ENCODE results near the gene LOC101059915.
"Not testable (repeated sequence)": the region's sequence is repeated elsewhere in the genome, so short reads cannot be mapped to it uniquely, and the experiment has no call there.

Gene LOC101059915

DNA sequence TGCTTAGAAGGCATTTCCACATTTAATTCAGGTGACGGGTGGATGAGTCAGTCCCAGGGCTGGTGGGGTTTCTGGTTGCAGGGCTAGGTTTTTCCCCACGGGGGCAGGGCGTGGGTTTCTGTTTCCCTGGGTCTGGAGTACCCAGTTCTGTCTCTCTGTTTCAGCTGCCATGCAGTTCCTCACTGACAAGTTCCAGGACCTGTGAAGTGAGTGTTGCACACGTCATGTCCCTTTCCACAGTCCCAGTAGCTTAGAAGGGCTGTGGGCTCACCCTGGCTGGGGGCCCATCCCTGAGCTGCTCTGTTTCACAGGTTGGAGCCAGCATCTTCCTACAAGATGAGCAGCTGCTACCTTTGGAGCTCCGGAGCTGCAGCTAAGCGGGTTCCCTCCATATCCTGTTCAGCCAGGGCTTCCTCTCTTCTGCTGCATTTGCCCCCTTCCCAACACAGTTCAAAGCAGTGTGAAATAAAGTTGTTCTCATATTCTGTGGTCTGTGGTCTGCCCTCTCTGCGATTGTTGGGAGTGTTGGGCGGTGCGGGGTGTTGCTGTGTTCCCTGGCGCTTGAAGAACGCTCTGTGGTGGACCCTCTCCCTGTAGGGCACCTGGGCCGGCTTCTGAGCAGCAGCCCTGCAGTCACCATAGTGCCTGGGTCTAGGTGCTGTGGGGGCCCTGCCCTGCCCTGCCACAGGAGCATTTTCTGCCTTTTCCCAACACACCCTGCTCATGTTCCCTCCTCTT lies 3.9 kb downstream of the LOC101059915 start:
- TF ChIP-seq, protein P1, sequence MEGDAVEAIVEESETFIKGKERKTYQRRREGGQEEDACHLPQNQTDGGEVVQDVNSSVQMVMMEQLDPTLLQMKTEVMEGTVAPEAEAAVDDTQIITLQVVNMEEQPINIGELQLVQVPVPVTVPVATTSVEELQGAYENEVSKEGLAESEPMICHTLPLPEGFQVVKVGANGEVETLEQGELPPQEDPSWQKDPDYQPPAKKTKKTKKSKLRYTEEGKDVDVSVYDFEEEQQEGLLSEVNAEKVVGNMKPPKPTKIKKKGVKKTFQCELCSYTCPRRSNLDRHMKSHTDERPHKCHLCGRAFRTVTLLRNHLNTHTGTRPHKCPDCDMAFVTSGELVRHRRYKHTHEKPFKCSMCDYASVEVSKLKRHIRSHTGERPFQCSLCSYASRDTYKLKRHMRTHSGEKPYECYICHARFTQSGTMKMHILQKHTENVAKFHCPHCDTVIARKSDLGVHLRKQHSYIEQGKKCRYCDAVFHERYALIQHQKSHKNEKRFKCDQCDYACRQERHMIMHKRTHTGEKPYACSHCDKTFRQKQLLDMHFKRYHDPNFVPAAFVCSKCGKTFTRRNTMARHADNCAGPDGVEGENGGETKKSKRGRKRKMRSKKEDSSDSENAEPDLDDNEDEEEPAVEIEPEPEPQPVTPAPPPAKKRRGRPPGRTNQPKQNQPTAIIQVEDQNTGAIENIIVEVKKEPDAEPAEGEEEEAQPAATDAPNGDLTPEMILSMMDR (conservative IDR thresholded peaks at IDR 0.05; ENCODE audit: control insufficient read depth, insufficient read depth, low read depth, low read length), result no peak
- H3K4me3 ChIP-seq (ENCODE audit: control insufficient read depth, low read depth, low read length), result no peak overlapping the region
- no peak for DNase-seq (ENCODE audit: low read depth)

DNA sequence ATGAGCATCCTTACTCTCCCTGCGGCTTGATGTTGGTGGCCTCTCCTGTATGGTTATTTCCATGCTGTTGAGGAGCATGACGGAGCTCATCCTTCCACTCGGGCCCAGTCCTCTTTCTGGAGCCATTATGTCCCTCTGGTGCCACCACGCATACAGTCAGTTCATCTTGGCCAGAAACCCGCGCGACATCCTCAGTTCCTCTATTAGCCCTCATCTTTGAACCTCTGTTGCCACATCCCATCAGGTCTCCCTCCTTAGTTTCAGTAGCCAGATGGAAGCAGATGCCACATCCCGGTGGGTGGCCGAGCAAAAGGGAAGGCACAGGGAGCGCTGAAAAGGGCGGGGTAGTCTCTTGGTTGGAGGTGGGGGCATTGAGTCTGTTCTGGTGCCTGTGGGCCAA lies 4.6 kb downstream of the LOC101059915 start:
- TF ChIP-seq, protein P1 (conservative IDR thresholded peaks at IDR 0.05; ENCODE audit: control insufficient read depth, insufficient read depth, low read depth, low read length), result no peak
- no peak for DNase-seq (ENCODE audit: low read depth)

GRCh38 chrX:71675636-71676035 lies 8.3 kb downstream of the LOC101059915 start:
- not testable (repeated sequence) for H3K4me3 ChIP-seq (ENCODE audit: control insufficient read depth, low read depth, low read length); DNase-seq (ENCODE audit: low read depth)

More for the DNA sequence above, 4.6 kb downstream of the LOC101059915 start:
- no peak overlapping the region for H3K4me3 ChIP-seq (ENCODE audit: control insufficient read depth, low read depth, low read length)

DNA sequence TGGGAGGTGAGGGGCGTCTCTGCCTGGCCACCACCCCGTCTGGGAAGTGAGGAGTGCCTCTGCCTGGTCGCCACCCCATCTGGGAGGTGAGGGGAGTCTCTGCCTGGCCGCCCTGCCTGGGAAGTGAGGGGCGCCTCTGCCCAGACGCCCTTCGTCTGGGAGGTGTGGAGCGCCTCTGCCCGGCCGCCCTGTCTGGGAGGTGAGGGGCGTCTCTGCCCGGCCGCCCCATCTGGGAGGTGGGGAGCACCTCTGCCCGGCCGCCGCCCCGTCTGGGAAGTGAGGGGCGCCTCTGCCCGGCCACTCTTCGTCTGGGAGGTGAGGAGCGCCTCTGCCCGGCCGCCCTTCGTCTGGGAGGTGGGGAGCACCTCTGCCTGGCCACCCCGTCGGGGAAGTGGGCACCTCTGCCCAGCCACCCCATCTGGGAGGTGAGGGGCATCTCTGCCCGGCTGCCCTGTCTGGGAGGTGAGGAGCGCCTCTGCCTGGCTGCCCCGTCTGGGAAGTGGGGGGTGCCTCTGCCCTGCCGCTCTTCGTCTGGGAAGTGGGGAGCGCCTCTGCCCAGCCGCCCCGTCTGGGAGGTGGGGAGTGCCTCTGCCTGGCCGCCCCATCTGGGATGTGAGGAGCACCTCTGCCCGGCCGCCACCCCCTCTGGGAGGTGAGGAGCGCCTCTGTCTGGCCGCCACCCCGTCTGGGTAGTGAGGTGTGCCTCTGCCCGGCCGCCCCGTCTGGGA lies 8.9 kb downstream of the LOC101059915 start:
- H3K4me3 ChIP-seq (ENCODE audit: control insufficient read depth, low read depth, low read length); DNase-seq (ENCODE audit: low read depth): not testable (repeated sequence)

DNA sequence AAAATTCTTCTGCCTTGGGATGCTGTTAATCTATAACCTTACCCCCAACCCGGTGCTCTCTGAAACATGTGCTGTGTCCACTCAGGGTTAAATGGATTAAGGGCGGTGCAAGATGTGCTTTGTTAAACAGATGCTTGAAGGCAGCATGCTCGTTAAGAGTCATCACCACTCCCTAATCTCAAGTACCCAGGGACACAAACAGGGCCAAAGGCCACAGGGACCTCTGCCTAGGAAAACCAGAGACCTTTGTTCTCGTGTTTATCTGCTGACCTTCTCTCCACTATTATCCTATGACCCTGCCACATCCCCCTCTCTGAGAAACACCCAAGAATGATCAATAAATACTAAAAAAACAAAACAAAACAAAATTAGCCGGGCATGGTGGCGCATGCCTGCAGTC lies 9.8 kb downstream of the LOC101059915 start:
- not testable (repeated sequence) for DNase-seq (ENCODE audit: low read depth); H3K4me3 ChIP-seq (ENCODE audit: control insufficient read depth, low read depth, low read length)

DNA sequence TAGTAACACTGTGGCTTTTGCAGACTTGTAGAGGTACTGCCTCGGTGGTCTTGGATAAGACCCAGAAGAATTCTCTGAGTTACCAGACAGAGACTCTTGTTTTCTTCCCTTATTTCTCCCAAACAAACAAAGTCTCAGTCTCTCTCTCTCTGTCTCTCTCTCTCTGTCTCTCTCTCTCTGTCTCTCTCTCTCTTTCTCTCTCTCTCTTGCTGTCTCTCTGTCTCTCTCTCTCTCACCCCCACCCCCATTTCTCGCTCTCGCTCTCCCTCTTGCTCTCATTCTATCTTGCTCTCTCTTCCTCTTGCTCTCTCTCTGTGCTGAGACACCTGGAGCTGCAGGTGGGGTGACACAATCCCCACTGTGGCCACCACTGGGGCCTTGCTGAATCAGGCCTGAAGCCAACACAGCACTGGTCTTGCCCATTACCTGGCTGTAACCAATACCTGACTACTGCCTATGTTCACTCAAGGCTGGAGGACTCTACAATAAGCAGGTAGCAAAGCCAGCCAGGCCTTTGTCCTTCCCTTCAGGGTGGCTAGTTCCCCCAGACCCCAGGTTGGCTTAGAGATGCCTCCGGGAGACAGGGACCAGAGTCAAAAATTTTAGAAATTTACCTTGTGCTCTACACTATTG lies 12.3 kb downstream of the LOC101059915 start:
- no peak for DNase-seq (ENCODE audit: low read depth)
- no peak overlapping the region for H3K4me3 ChIP-seq (ENCODE audit: control insufficient read depth, low read depth, low read length)
- TF ChIP-seq, protein P1 (conservative IDR thresholded peaks at IDR 0.05; ENCODE audit: control insufficient read depth, insufficient read depth, low read depth, low read length), result no peak

- not testable (repeated sequence) for H3K4me3 ChIP-seq (ENCODE audit: control insufficient read depth, low read depth, low read length); DNase-seq (ENCODE audit: low read depth)
Observed at GRCh38 chrX:71696641-71697465, 29.5 kb downstream of the LOC101059915 start.

- not testable (repeated sequence) for H3K4me3 ChIP-seq (ENCODE audit: control insufficient read depth, low read depth, low read length); DNase-seq (ENCODE audit: low read depth)
Observed at GRCh38 chrX:71697466-71698298, 30.3 kb downstream of the LOC101059915 start.

GRCh38 chrX:71698299-71699022 lies 31.1 kb downstream of the LOC101059915 start:
- DNase-seq (ENCODE audit: low read depth); H3K4me3 ChIP-seq (ENCODE audit: control insufficient read depth, low read depth, low read length): not testable (repeated sequence)

- not testable (repeated sequence) for DNase-seq (ENCODE audit: low read depth); H3K4me3 ChIP-seq (ENCODE audit: control insufficient read depth, low read depth, low read length)
Observed at GRCh38 chrX:71699023-71699344, 31.6 kb downstream of the LOC101059915 start.

DNA sequence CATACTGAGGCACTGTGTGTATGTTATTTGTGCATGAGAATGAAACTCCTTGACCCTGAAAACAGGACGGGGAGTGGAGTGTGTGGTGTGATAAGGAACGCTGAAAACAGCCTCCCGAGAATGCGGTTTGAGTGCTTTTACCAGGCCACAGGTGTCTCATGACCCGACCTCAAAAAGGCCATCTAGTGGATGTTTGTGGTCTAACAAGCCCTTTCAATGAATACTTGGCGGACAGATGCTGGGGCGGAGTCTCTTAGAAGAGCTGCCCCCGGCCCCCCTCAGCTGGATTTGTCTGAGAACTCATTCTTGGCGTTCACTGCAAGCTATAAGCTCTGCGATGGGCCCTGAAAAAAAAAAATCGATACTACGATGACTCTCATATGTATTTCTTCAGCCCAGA lies 35.5 kb downstream of the LOC101059915 start:
- not testable (repeated sequence) for H3K4me3 ChIP-seq (ENCODE audit: control insufficient read depth, low read depth, low read length)

GRCh38 chrX:71714064-71714463 lies 46.7 kb downstream of the LOC101059915 start:
- H3K4me3 ChIP-seq (ENCODE audit: control insufficient read depth, low read depth, low read length); DNase-seq (ENCODE audit: low read depth): not testable (repeated sequence)

More for the DNA sequence above, 35.5 kb downstream of the LOC101059915 start:
- not testable (repeated sequence) for DNase-seq (ENCODE audit: low read depth)

- DNase-seq (ENCODE audit: low read depth); H3K4me3 ChIP-seq (ENCODE audit: control insufficient read depth, low read depth, low read length): not testable (repeated sequence)
Observed at GRCh38 chrX:71715551-71715950, 48.2 kb downstream of the LOC101059915 start.

Measured in fibroblast of mammary gland (primary cell).